ENCODE measurements around the gene CD2.

Gene CD2

DNA sequence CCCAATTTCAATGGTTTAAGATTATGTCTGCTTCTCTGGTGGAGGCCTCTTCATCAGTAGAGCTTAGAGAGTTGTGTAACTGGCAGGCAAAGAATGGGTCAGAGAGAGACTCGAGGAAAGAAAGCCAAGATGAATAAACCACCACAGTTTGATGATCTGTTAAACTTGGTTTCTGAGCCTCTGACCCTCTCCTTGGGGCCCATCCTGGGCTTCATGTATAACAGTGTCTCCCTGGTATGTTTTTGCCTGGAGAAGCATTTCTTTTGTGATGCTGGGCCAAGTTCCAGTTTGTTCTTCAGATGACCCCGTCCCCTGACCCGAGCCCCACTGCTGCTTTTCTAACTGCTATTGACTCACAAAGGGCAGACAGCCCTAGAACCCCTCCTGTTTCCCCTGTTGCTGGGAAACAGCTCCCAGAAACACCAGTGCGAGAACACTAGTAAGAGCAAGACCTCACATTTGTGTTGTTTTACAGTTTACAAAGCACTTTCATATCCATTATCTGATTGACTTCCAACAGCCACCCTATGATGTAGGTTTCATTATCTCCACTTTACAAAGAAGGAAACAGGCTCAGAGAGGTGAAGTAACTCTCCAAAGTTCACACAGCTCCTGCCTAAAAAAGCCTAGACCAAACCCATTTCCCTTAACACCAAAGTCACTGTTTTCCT lies 9.0 kb downstream of the CD2 start:
- DNase-seq (ENCODE audit: low spot score in 2 of 2) (peak in 1 of 2 donors; percentile 85), ATAC-seq (peak; percentile 71)
- Mint-ChIP-seq H3K27ac (peak overlapping the region; percentile 99), H3K4me1 (peaks cover 91% of the 10 kb centered on the region), H3K36me3 (peaks cover 100% of the 10 kb centered on the region), H3K9me3 (no peaks in the 10 kb centered on the region), H3K4me3 (peak overlapping the region; percentile 93)

DNA sequence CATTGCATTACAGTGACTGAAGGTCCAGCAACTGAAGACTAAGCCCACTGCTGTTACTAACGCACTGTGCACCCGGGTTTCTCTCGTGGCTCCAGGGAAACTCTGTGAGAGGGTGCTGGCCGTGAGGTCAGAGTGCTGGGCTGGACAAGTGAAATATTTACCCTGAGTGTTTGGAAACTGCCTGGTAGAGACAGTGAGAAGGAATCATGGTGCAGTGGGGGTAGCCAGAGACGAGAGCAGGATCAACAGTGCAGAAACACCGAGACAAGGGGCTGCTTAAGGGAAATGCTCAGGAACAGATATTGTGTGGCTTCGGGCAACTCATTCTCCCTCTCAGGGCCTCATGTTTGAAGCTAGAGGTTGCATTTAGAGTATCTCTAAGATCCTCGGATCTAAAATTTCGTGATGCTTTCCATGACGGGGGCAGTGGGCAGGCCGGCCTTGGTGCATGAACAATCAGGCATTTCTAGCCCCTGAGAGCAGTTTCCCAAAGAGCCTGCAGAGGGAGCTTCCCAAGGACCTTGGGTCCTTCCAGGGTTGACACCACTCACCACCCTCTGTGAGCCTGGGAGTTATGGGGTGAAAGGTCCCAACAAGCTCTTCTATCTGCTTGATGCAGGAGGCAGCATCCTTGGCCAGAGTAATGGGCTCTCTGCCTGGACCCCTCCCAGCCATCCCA lies 9.7 kb downstream of the CD2 start:
- H3K27ac Mint-ChIP-seq = peak overlapping the region; percentile 99
- peaks cover 100% of the 10 kb centered on the region for H3K36me3 Mint-ChIP-seq
- ATAC-seq (peak; percentile 24), DNase-seq (ENCODE audit: low spot score in 2 of 2) (peak in 1 of 2 donors; percentile 83)
- H3K4me1 Mint-ChIP-seq = peaks cover 97% of the 10 kb centered on the region
- peak overlapping the region; percentile 93 for H3K4me3 Mint-ChIP-seq
- no peaks in the 10 kb centered on the region for H3K9me3 Mint-ChIP-seq

DNA sequence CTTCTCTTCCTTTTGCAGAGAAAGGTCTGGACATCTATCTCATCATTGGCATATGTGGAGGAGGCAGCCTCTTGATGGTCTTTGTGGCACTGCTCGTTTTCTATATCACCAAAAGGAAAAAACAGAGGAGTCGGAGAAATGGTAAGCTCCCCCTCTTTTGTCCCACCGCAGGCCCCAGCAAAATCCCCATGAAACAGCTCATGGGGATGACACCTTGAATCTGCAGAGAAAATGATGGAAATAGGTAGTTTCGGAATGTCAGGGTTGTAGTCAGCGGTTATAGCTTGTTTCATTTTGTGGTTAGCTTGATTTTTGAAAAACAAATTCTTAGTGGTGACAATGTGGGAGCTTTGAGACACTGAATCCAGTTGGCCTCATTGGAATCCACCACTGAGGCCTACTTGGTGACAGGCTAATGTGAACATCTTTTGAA lies 10.3 kb downstream of the CD2 start:
- peaks cover 100% of the 10 kb centered on the region for H3K36me3 Mint-ChIP-seq
- DNase-seq (ENCODE audit: low spot score in 2 of 2) (peak in 1 of 2 donors; percentile 84), ATAC-seq (peak; percentile 56)
- peak overlapping the region; percentile 99 for H3K27ac Mint-ChIP-seq
- no peaks in the 10 kb centered on the region for H3K9me3 Mint-ChIP-seq
- peak overlapping the region; percentile 93 for H3K4me3 Mint-ChIP-seq
- H3K4me1 Mint-ChIP-seq = peaks cover 97% of the 10 kb centered on the region

DNA sequence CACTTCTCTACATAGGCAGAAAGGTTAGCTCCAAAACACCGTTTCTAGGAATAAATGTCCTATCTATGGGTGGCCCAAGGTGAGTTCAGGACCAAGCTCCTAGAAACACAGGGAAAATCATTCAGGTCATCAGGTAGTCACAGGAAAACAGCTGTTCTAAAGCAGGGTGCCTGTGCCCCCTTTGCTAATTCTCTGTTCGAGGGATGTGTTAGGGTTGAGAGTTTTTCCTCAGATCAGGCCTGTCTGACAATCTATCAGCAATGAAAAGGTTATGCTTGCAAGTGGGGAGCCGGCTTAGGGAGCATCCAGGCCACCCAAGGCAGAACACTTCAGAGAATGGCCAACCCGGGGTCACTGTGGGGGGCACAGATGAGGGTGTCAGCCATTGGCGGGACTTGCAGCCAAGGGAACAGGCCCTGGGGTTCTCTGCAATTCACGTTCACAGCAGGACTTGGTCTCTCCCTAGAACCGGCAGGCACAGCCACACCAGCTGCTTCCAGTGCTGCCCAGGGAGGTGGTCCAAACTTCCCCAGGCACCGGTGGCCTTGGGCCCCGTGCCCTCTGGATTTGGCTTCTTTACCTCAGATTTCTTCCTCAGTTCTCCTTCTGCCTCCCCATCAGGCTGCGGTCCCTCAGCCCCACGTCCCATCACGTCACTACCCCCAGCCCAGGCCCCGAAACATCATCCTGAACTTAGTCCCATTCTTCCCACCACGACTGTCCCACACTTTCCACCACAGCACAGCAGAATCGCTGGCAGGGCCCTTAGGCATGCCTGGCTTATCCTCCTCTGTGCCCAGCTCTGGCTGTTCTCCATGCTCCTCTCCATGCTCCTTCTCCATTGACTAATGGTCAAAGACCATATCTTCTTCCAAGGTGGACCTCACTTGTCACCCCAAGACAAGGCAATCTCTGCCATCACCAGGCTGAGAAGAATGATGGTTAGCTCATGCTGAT lies 11.0 kb downstream of the CD2 start:
- Mint-ChIP-seq H3K36me3 (peaks cover 100% of the 10 kb centered on the region), H3K4me1 (peaks cover 100% of the 10 kb centered on the region), H3K4me3 (peak overlapping the region; percentile 93), H3K27ac (peak overlapping the region; percentile 99), H3K9me3 (no peaks in the 10 kb centered on the region)
- DNase-seq (ENCODE audit: low spot score in 2 of 2) = peak in 1 of 2 donors; percentile 57
- ATAC-seq = no peak

DNA sequence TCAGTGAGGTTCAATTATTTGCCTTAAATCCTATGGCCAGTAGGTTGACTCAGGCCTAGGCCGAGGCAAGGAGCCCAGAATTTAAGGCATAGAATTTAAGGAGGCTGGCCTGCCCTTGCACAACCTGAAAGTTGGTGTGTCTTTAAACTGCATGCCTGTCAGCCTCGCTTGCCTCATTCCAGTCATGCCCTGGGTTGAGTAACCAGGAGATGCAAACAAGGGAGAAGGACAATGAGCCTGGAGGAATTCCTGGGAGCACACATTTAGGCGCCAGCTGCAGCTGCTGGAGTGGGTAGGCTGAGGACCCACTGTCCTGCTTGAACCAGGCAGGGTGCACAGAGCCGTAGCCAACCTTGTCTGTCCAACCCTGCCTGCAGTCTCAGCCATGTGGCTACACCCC lies 11.7 kb downstream of the CD2 start:
- H3K36me3 Mint-ChIP-seq = peaks cover 100% of the 10 kb centered on the region

DNA sequence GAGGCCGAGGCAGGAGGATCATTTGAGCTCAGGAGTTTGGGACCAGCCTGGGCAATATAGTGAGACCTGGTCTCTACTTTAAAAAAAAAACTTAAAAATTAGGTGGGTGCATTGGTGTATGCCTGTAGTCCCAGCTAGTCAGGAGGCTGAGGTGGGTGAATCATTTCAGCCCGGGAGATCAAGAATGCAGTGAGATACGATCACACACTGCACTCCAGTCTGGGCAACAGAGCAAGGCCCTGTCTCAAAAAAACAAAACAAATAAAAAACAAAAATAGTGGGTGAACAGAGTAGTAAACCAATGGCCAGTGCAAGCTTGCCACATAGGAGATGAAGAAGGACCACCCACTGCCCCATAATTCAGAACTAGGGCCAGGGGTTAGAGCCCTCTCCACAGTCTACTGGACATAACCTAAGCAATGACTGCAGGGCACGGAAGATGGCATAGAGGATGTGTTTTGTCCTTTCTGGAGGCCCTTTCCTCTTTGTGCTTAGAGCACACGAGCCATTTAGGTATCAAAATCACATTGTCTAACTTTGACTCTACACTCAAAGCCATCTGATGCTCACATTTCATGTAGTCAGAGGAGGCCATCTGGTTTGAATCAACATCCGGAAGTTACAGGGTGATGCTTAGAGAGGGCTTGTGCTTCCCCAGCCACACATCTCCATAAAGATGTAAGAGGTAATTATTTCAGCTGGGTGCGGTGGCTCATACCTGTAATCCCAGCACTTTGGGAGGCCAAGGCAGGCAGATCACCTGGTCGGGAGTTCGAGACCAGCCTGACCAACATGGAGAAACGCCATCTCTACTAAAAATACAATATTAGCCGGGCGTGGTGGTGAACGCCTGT lies 12.6 kb downstream of the CD2 start:
- peaks cover 98% of the 10 kb centered on the region for H3K36me3 Mint-ChIP-seq
- H3K4me3 Mint-ChIP-seq = peak overlapping the region; percentile 93
- ATAC-seq (peak; percentile 29), DNase-seq (ENCODE audit: low spot score in 2 of 2) (peak in 1 of 2 donors; percentile 67)
- no peaks in the 10 kb centered on the region for H3K9me3 Mint-ChIP-seq
- peaks cover 100% of the 10 kb centered on the region for H3K4me1 Mint-ChIP-seq
- peak overlapping the region; percentile 99 for H3K27ac Mint-ChIP-seq

More for the DNA sequence above, 11.7 kb downstream of the CD2 start:
- Mint-ChIP-seq H3K4me1 (peaks cover 100% of the 10 kb centered on the region), H3K27ac (peak overlapping the region; percentile 99), H3K4me3 (peak overlapping the region; percentile 93), H3K9me3 (no peaks in the 10 kb centered on the region)
- DNase-seq (ENCODE audit: low spot score in 2 of 2) (peak in 1 of 2 donors; percentile 58), ATAC-seq (no peak)

DNA sequence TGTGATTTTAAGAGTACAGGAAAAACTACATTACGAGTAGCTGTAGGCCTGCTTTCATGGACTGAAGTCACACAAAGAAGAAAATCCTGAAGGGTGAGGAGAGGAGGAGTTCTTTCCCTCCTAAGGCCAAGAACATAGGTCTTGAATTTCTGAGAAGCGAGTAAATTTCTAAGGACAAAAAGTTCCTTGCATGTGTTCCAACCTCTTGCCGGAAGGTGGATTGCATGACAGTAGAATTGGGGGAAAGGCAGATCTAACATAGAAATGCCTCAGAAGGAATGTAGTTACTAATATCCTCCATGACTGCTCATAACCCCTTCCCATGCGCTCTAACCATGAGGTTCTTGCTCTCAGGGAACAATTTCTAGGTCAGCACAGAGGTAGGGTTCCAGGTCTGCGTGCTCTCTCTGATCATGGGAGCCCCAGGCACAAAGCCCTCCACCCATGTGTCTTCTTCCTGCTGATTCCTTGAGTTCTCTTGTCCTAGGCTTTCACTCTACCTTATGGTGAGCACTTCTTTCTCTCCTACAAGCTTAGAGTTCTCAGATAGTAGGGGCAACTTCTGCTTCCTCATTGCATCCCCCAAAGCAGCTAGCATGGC lies 13.7 kb downstream of the CD2 start:
- ATAC-seq = no peak
- Mint-ChIP-seq H3K36me3 (peaks cover 96% of the 10 kb centered on the region), H3K27ac (peak overlapping the region; percentile 99)

DNA sequence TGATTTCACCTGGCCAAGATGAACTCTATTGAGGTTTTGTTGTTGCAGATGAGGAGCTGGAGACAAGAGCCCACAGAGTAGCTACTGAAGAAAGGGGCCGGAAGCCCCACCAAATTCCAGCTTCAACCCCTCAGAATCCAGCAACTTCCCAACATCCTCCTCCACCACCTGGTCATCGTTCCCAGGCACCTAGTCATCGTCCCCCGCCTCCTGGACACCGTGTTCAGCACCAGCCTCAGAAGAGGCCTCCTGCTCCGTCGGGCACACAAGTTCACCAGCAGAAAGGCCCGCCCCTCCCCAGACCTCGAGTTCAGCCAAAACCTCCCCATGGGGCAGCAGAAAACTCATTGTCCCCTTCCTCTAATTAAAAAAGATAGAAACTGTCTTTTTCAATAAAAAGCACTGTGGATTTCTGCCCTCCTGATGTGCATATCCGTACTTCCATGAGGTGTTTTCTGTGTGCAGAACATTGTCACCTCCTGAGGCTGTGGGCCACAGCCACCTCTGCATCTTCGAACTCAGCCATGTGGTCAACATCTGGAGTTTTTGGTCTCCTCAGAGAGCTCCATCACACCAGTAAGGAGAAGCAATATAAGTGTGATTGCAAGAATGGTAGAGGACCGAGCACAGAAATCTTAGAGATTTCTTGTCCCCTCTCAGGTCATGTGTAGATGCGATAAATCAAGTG lies 14.3 kb downstream of the CD2 start:
- H3K36me3 Mint-ChIP-seq = peaks cover 96% of the 10 kb centered on the region
- no peak for DNase-seq (ENCODE audit: low spot score in 2 of 2)
- no peak for ATAC-seq
- peak overlapping the region; percentile 99 for H3K27ac Mint-ChIP-seq
- no peaks in the 10 kb centered on the region for H3K9me3 Mint-ChIP-seq
- peaks cover 100% of the 10 kb centered on the region for H3K4me1 Mint-ChIP-seq
- H3K4me3 Mint-ChIP-seq = peak overlapping the region; percentile 93

More for the DNA sequence above, 13.7 kb downstream of the CD2 start:
- Mint-ChIP-seq H3K4me3 (peak overlapping the region; percentile 93), H3K9me3 (no peaks in the 10 kb centered on the region), H3K4me1 (peaks cover 100% of the 10 kb centered on the region)
- peak in 1 of 2 donors; percentile 55 for DNase-seq (ENCODE audit: low spot score in 2 of 2)

DNA sequence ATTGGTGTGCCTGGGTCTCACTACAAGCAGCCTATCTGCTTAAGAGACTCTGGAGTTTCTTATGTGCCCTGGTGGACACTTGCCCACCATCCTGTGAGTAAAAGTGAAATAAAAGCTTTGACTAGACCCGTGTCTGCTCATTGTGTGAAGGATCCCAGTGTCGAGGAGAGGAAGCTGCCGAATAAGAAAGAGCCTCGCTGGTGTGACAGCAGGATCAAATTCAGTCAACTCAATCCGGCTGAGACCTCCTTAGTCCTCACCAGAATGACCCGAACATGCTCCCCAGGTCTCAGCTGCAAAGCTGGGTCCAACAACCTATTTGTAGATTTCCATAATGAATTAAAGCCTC lies 14.8 kb downstream of the CD2 start:
- Mint-ChIP-seq H3K9me3 (no peaks in the 10 kb centered on the region), H3K4me1 (peaks cover 96% of the 10 kb centered on the region), H3K36me3 (peaks cover 96% of the 10 kb centered on the region), H3K27ac (peak overlapping the region; percentile 99), H3K4me3 (peak overlapping the region; percentile 93)
- DNase-seq (ENCODE audit: low spot score in 2 of 2) (peak in 1 of 2 donors; percentile 83), ATAC-seq (peak; percentile 60)

DNA sequence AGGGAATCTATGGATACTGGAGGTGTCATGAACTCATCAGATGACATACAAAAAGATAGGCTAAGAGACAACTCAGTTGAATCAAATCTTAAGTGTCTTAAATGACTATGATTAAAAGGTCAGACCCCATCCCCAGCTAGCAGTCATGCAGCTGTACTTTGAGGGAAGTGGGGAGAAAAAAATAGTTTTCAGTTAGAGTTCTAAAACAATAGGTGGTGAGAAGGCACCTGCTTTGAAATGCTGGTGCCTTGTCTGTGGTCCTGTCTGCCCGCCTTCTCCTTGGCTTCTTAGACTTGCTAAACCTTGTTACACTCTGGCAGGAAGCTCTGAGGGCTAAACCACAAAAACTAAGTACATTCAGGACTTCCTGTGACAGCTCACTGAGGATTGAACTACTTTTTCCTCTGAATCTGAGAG lies 15.3 kb downstream of the CD2 start:
- peaks cover 96% of the 10 kb centered on the region for H3K36me3 Mint-ChIP-seq
- DNase-seq (ENCODE audit: low spot score in 2 of 2) (peak in 1 of 2 donors; percentile 83), ATAC-seq (peak; percentile 67)
- H3K9me3 Mint-ChIP-seq = no peaks in the 10 kb centered on the region
- H3K27ac Mint-ChIP-seq = peak overlapping the region; percentile 99
- H3K4me1 Mint-ChIP-seq = peaks cover 91% of the 10 kb centered on the region
- H3K4me3 Mint-ChIP-seq = peak overlapping the region; percentile 93

DNA sequence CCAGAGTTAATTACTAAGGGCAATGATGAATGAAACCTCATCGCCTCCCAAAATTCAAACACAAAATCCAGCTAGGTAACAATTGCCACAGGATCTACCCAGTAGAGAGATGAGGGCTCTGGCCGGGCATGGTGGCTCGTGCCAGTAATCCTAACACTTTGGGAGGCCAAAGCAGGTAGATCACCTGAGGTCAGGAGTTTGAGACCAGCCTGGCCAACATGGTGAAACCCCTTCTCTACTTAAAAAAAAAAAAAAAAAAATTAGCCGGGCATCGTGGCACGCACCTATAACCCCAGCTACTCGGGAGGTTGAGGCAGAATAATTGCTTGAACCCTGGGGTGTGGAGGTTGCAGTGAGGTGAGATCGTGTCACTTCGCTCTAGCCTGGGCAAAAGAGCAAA lies 15.8 kb downstream of the CD2 start:
- Mint-ChIP-seq H3K36me3 (peaks cover 96% of the 10 kb centered on the region), H3K9me3 (no peaks in the 10 kb centered on the region), H3K27ac (peak overlapping the region; percentile 99), H3K4me3 (peak overlapping the region; percentile 93), H3K4me1 (peaks cover 86% of the 10 kb centered on the region)
- ATAC-seq (no peak), DNase-seq (ENCODE audit: low spot score in 2 of 2) (no peak)

DNA sequence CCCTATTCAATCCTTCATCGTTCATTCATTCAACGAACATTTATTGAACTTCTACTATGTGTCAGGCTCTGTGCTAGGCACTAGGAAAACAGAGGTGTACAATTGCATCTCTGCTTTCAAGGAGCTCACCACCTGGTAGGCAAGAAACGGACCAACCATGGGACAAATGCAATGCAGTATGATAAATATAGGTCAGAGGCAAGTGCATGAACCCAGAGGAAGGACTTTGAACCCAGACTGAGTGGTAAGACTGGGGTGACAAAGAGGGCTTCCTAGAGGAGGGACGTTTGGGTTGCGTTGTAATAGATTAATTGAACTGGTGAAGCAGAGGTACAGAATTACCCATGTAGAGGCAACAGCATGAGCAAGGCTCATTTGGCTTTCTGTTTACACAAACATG lies 16.4 kb downstream of the CD2 start:
- H3K27ac Mint-ChIP-seq = peak overlapping the region; percentile 99
- peaks cover 96% of the 10 kb centered on the region for H3K36me3 Mint-ChIP-seq
- H3K4me1 Mint-ChIP-seq = peaks cover 80% of the 10 kb centered on the region
- no peaks in the 10 kb centered on the region for H3K9me3 Mint-ChIP-seq
- peak in 1 of 2 donors; percentile 64 for DNase-seq (ENCODE audit: low spot score in 2 of 2)
- peak; percentile 14 for ATAC-seq
- peak overlapping the region; percentile 93 for H3K4me3 Mint-ChIP-seq

DNA sequence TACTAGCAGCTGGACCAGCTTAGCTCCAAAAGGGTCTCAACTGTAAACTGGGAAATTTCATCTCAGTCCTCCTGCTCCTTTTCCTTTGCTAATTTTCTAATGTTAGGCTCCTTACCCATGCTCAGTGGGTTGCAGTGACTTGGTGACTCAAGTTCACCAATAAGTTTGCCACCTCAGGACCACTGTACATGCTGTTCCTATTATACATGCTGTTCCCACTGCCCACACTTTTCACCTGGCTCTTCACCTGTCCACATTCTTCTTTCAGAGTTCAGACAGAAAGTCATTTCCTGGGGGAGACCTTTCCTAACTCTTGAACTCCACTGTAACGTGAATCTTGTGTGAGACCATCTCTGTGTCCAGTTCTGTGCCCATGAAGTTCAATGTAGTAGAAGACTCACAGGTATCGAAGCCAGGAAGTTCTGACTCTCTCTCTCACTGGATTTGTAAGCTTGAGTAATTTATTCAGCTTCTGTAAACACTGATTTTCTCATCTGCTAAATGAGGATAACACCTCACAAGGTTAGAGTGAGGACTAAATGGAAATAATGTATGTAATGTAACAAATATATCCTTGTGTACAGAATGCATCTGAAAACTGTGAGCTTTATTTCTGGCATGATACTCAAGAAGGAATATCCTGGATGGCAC lies 17.9 kb downstream of the CD2 start:
- no peak for ATAC-seq
- Mint-ChIP-seq H3K4me3 (peak overlapping the region; percentile 93), H3K27ac (peak overlapping the region; percentile 99), H3K36me3 (peaks cover 92% of the 10 kb centered on the region), H3K9me3 (no peaks in the 10 kb centered on the region), H3K4me1 (peaks cover 67% of the 10 kb centered on the region)
- peak in 1 of 2 donors; percentile 51 for DNase-seq (ENCODE audit: low spot score in 2 of 2)
